Measurements from ENCODE around the gene TBX3.

TBX3 gene

GRCh38 chr12:114696443-114697242, 12.7 kb upstream of the TBX3 start:
- no peak for DNase-seq

- DNase-seq, result no peak
Observed at GRCh38 chr12:114695305-114695592, 11.3 kb upstream of the TBX3 start.

GRCh38 chr12:114694436-114695304, 10.7 kb upstream of the TBX3 start:
- no peak for DNase-seq

DNA sequence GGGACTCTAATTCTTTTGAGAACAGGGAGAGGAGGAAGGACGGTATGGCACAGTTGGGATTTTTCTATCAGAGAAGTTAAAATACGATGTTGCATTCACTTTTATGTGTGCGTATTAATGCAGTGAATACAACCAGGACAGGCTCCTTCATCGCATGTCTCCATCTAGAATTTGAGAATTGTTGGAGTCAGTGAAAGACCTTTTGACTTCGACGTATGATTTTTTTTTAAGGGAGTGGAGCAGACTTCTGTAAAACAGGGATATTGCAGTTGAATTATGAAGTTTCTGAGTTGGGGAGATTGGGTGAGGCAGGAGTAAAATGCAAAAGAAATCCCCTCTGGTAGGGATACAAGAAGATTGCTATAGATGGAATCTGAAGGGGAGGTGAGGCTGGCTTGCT, 9.6 kb upstream of the TBX3 start:
- no peak for DNase-seq

DNA sequence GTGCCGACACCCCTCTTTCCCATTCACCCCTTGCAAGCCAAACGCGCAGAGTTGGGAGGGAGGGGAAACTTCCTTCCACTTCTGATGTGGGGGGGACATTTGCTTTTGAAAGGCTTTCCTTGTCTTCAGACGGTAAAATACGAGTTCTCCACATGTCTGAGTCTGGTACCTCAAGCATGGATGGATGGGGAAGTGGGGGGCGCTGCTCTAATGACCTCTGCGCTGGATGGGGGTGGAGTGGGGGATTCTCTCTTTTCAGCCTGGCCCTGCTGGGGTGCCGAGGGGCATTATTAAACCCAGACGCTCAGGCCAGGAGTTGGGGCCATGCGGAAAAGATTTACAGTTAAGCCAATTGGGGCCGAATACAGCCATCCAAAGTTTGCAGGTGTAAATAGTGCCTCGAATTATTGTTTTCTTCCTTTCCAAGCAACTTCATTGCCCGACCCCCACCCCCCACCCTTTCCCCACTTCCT, 9.1 kb upstream of the TBX3 start:
- no peak for DNase-seq

GRCh38 chr12:114692186-114693058, 8.4 kb upstream of the TBX3 start:
- no peak for DNase-seq

- DNase-seq, result no peak
Observed at GRCh38 chr12:114691763-114692185, 7.8 kb upstream of the TBX3 start.

DNA sequence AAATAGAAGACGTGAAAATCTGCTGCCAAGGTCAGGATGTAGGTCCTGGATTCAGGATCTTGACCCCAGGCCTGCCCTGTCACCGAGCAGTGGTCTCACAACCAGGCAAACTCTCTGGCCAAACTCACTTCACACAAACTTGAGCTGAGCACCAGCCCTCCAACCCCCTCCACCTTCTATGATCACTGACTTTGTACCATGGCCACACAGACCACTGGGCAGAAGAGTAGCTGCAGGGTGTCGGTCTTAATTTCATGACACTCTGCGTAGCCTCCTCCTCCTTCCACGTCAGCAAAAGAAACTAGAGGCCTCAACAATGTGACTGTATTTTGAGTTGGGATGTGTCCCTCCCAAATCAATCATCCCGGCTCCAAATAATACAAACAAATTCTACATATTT, 7.2 kb upstream of the TBX3 start:
- DNase-seq, result no peak

DNA sequence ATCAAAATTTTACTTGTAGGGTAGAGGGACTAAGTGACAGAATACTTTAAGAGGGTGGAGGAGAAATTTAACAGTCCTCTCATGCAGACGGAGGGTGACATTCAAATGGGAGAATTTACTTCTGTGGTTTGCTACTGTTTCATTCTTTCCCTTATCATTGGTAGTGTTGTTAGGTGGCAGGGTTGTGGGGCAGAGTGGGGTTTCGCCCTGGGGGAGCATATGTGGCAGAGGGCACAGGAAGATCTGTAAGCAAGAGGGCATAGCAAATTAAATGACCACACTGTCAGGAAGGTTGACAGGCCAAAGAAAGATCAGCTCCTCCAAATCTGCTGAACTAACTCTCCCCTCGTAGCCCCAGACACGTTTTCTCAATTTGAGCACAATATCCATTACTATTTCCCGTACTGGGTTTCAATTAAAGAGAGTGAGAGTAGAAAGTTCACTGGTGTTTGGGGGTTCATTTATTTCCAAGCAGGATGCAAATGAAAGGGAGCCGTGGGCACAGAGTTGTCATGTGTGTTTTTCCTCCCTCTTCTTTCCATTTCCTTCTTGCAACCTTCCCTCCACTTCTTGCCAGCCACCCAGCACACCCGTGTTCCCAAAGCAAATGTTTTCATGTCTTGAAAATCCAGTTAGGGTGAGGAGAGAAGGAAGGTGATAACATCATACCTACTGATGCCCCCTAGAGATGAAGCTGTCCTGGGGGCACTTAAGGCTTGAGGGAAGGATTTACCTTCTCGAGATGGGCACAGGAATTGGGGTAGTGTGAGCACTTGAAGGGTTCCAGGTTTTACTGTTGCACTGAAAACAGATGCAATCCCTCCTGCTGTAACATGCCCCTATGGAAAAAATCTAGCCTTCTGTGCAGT, 6.5 kb upstream of the TBX3 start:
- no peak for DNase-seq

DNA sequence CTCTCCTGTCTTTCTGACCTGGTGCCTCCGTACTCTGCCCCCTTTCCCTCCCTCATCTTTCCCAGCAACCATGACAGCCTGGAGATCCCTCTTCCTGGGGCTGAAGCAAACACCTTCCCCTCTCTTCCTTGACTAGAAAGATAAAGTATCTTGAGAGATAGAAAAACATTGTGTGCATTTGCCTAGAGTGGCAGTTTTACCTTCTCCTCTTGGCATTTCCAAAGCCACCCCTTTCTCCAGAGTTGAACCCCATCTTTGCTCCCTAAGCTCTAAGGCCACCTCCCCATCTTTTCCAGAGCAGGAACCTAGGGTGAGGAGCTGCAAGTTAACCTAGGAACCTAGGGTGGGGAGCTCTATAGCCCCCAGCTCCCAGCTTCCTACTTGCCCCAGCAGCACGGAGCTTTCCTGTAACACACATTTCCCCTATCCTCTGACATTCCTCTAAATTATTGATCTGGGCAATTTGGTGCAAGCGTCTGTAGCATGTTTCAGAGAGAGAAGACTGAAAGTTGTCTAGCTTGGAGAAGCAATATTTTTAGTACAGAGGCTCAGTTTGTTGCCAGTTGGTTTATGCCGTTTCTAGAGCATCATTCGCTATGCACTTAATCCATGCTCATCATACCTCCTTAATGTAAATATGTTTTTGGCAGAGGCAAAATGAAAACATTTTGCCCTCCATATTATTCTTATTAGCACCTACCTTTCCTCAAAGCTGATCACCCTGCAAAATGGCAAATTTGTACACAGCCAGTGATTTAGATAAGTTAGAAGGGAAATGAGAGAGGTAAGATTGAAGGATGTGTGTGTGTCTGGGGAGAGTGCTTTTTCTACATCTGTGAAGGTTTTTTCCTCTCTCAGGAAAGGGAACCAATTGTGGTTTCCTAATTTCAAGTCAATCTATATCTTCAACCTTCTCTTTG, 5.4 kb upstream of the TBX3 start:
- DNase-seq, result no peak

- no peak for DNase-seq
Observed at GRCh38 chr12:114688256-114688845, 4.4 kb upstream of the TBX3 start.

GRCh38 chr12:114687802-114688201, 3.8 kb upstream of the TBX3 start:
- DNase-seq, result no peak

DNA sequence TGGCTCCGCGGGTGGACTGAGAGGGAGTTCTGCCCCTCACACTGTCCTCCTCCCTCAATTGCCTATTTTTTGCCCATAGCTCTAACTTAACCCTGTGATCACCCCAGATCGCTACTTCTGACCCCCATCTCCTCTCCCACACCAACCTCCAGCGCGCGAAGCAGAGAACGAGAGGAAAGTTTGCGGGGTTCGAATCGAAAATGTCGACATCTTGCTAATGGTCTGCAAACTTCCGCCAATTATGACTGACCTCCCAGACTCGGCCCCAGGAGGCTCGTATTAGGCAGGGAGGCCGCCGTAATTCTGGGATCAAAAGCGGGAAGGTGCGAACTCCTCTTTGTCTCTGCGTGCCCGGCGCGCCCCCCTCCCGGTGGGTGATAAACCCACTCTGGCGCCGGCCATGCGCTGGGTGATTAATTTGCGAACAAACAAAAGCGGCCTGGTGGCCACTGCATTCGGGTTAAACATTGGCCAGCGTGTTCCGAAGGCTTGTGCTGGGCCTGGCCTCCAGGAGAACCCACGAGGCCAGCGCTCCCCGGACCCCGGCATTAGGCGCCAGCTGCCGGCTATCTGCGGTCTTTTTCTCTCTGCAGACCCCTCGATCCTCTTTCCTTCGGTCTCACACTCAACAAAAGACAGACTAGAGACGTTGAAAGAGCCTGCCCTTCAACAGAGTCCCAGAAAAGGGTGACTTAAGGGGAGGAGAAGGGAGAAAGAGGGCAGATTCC, 3.0 kb upstream of the TBX3 start:
- DNase-seq, result no peak

- DNase-seq, result no peak
Observed at GRCh38 chr12:114686426-114686772, 2.4 kb upstream of the TBX3 start.

GRCh38 chr12:114685869-114686268, 1.9 kb upstream of the TBX3 start:
- DNase-seq, result no peak

- DNase-seq, result no peak
Observed at GRCh38 chr12:114685320-114685781, 1.4 kb upstream of the TBX3 start.

- no peak for DNase-seq
Observed at GRCh38 chr12:114684870-114685273, 897 bp upstream of the TBX3 start.

DNA sequence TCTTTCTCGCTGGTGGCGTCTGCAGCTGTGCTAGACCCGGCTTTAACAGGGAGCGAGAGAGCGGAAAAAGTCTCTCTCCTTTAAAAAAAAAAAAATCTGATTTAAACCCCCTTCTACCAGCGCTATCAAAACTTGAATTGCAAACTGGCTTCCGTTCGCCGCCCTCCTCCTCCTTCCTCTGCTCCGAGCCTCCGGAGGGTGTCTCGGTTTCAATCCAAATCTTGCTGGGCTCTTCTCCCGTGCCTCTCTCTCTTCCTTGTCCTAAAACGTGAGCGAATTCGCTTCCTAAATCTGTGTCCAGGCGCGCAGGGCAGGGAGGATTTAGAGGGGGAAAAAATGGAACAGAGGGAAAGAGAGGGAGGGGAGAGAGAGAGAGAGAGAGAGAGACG, 272 bp downstream of the TBX3 start:
- DNase-seq, result no peak

DNA sequence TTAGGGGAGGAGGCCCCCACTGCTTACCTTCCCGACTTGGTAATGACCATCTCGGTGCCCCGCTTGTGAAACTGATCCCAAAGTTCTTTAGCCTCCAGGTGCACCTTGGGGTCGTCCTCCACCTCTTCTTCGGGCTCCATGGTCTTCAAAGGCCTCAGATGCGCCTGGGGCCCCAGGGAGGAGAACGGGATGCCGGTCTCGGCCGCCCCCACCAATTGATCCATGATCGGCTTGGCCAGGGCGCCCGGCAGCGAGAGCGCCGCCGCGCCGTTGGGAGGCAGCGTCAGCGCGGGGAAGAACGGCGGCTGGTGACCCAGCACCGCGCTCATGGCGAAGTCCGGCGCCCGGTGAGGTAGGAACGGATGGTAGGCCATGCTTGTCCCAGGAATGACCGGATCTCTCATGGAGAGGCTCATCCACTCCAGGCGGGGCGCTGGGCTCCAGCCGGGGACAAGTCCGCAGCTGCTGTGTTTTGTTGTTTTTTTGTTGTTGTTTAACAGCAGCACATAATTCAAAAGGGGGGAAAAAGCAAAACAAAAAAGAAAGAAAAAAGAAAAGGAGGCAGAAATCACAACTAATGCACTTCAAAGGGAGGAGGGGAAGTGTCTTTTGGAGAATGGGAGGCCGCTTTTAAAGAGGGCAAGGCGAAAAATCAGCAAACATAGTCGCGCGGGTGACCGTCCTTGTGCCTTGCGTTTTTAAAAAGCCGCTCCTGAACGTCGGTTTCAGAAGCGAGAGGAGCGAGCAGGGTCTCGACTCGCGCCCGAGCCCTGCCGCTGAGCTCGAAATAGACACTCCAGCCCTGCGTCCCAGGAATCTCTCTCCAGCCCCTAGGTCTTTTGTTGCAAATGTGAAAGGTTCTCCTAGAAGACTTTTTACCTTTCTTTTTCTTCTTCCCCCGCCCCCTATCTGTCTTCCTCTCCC, 928 bp downstream of the TBX3 start:
- DNase-seq, result no peak

All from activated CD4-positive, alpha-beta T cell treated with anti-CD3 and anti-CD28 coated beads, Interleukin-10, Interleukin-2, amounts not matched to agents 100 ng/mL and 50 ng/mL, durations not matched to agents 16 hours and 8 hours (primary cell).